ENCODE data around the gene MLF2. TPM values are rescaled to one million over a fixed set of nuclear protein-coding genes. Genes with fewer than 3 reads are reported as not detected.

The MLF2 gene
- total and polyA plus RNA-seq, 9 of the 15 experiments (the other 6 are each of a cell fraction or from before 2014, with no cell fraction given), result 11.4 to 190 (median 139) TPM

- H3K9me3 ChIP-seq (replicated peaks; ENCODE audit: control insufficient read depth, insufficient read depth, low read depth, low read length), result no peaks in the 10 kb centered on the region; the same call in 1 of the 2 replicates
- 35% methylated on average over 7 of the region's 8 CpGs for WGBS (ENCODE audit: insufficient coverage, low coverage, missing lambda C conversion rate)
- no peaks in the 10 kb centered on the region for H4K20me1 ChIP-seq (replicated peaks; ENCODE audit: control insufficient read depth, insufficient read depth, low read length)
- intact Hi-C loops (cut with micrococcal nuclease) (loop anchor here (1.0 kb wide), 2 partner anchors 44 to 90 kb away; no protein-coding TSS in a partner anchor), in situ Hi-C loops (cut with MboI) (no loop called here)
- H2AFZ ChIP-seq (ENCODE audit: low read depth, low read length), result peak overlapping the region; percentile 42
- no peak overlapping the region; the same call in 1 of the 2 replicates for H3K4me2 ChIP-seq (ENCODE audit: insufficient read depth, low read length)
- H3K36me3 ChIP-seq (ENCODE audit: control insufficient read depth, insufficient read depth, low read length), result peaks cover 9% of the 10 kb centered on the region; the same call in 1 of the 3 replicates
- BruUV-seq (replicated peaks), result no TSS peak
- H3K27ac ChIP-seq (ENCODE audit: extremely low read depth, low read depth, low read length), result no peak overlapping the region
- H3K4me3 ChIP-seq, result no peak overlapping the region
- no peaks in the 10 kb centered on the region for H3K27me3 ChIP-seq (ENCODE audit: control insufficient read depth in 2 of 2, insufficient read depth in 2 of 2, low read length in 2 of 2)
- DNase-seq (ENCODE audit: extremely low read depth in 1 of 4, low spot score in 3 of 4) (peak; percentile 51 to 67 (median 53)), FAIRE-seq (peak; percentile 88), ATAC-seq (peak; percentile 97)
- POLR2A ChIA-PET, result no interaction called here
- no peaks in the 10 kb centered on the region for H3K79me2 ChIP-seq (ENCODE audit: control insufficient read depth, insufficient read depth, low read length)
- peaks cover 0 to 2% of the 10 kb centered on the region in 2 experiments; a peak in 2 of 5 replicates for H3K4me1 ChIP-seq (replicated peaks in 1 of 2; ENCODE audit: control insufficient read depth in 2 of 2, insufficient read depth in 2 of 2, low read length in 2 of 2)
- peak overlapping the region in 1 of 2 experiments; percentile 16; a peak in 2 of 4 replicates for H3K9ac ChIP-seq (ENCODE audit: insufficient read depth in 1 of 2, low read depth in 2 of 2, low read length in 2 of 2)
- no peaks in the 10 kb centered on the region for H3K9me1 ChIP-seq (ENCODE audit: control insufficient read depth, insufficient read depth, low read length)
- CTCF ChIA-PET (ENCODE audit: low intra/inter-chr PET ratio), result interaction anchor here (0.7 to 1.5 kb wide), 3 partner anchors 31 to 90 kb away, joined by 3 to 6 read pairs (median 6); partner anchors contain the start of gene PTMS
- TF ChIP-seq, protein P1, sequence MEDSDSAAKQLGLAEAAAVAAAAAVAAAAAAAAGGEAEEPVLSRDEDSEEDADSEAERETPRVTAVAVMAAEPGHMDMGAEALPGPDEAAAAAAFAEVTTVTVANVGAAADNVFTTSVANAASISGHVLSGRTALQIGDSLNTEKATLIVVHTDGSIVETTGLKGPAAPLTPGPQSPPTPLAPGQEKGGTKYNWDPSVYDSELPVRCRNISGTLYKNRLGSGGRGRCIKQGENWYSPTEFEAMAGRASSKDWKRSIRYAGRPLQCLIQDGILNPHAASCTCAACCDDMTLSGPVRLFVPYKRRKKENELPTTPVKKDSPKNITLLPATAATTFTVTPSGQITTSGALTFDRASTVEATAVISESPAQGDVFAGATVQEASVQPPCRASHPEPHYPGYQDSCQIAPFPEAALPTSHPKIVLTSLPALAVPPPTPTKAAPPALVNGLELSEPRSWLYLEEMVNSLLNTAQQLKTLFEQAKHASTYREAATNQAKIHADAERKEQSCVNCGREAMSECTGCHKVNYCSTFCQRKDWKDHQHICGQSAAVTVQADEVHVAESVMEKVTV (CRISPR knock-in tag; IDR thresholded peaks at IDR 0.05), result peak; percentile 54
- TF ChIP-seq POLR2AphosphoS2 (IDR thresholded peaks at IDR 0.05; ENCODE audit: low read length), result no peak
- no peak for TF ChIP-seq NCOA6 (IDR thresholded peaks at IDR 0.05)
- TF ChIP-seq DPF2 (IDR thresholded peaks at IDR 0.05), result 0 out of 2 replicates have a peak, but pooled peaks have one; percentile 35
- TF ChIP-seq ZNF316 (IDR thresholded peaks at IDR 0.05), result peak; percentile 89
- TF ChIP-seq BRF2 (IDR thresholded peaks at IDR 0.05; ENCODE audit: borderline replicate concordance, insufficient read depth, insufficient read length), result no peak
- TF ChIP-seq NR2C1 (IDR thresholded peaks at IDR 0.05), result no peak
- no peak for TF ChIP-seq NR2C1 (tag; IDR thresholded peaks at IDR 0.05)
- TF ChIP-seq, protein P2, sequence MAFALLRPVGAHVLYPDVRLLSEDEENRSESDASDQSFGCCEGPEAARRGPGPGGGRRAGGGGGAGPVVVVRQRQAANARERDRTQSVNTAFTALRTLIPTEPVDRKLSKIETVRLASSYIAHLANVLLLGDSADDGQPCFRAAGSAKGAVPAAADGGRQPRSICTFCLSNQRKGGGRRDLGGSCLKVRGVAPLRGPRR (CRISPR knock-in tag; IDR thresholded peaks at IDR 0.05), result no peak
- no peak for TF ChIP-seq EP300 (IDR thresholded peaks at IDR 0.05; ENCODE audit: low read length)
These were observed 17.3 kb downstream of the MLF2 start for GRCh38 chr12:6735448-6736191.

Measured in K562 (cell line).